RWPE1 (cell line): ENCODE results near the gene STK4.

ENCODE experiments used
- CTCF ChIA-PET: fragments of 350-600 bp; sonication (Branson Sonifier 250); formaldehyde crosslinking; extraction: SDS; loops from one replicate; lab custom pipeline; 2021; lab: Yijun Ruan, JAX
- POLR2A ChIA-PET: fragments of 400-600 bp; formaldehyde crosslinking; extraction: SDS; loops from one replicate; lab custom pipeline; 2020; ENCODE audit warnings: antibody characterized with exemption; ENCODE audit not compliant: low non-redundant PET; lab: Yijun Ruan, JAX
- DNase-seq: peaks from one replicate; pipeline ENCODE4 v3.0.0; 2012; ENCODE audit warnings: low spot score
- H3K27ac ChIP-seq: fragments of 450-650 bp; 2 replicates; pipeline ENCODE4 v1.5.1; 2017
- TF ChIP-seq, protein P1 (sequence below): fragments of 450-650 bp; conservative IDR thresholded peaks from 2 replicates; pipeline ENCODE4 v1.5.1; 2017; ENCODE audit warnings: low read depth, mild to moderate bottlenecking

The STK4 gene

DNA sequence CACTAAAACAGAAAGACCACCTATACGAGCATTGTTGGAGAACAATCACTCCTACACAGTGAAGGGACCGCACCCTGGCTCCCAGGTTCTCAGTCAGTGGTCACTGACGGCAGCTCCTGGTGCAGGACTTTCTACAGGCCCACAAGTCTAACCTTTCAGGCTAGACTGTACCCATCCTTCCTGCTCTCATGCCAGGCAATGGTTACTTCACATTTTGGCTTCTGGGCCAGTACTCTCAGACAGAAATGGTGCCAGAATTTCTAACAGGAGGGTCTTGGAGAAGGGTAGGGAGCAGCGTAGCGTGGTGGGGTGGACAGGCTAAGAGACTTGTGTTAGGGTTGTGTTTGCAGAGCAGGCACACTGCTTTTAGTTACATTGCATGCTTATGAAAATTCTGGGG is 18.2 kb upstream of the STK4 start:
- CTCF ChIA-PET: interaction anchor here (0.5 to 1.1 kb wide), 2 partner anchors 11 to 23 kb away, joined by 3 to 4 read pairs; no protein-coding TSS in a partner anchor
- no peak for DNase-seq
- POLR2A ChIA-PET: no interaction called here
- TF ChIP-seq, protein P1, sequence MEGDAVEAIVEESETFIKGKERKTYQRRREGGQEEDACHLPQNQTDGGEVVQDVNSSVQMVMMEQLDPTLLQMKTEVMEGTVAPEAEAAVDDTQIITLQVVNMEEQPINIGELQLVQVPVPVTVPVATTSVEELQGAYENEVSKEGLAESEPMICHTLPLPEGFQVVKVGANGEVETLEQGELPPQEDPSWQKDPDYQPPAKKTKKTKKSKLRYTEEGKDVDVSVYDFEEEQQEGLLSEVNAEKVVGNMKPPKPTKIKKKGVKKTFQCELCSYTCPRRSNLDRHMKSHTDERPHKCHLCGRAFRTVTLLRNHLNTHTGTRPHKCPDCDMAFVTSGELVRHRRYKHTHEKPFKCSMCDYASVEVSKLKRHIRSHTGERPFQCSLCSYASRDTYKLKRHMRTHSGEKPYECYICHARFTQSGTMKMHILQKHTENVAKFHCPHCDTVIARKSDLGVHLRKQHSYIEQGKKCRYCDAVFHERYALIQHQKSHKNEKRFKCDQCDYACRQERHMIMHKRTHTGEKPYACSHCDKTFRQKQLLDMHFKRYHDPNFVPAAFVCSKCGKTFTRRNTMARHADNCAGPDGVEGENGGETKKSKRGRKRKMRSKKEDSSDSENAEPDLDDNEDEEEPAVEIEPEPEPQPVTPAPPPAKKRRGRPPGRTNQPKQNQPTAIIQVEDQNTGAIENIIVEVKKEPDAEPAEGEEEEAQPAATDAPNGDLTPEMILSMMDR: no peak
- no peak overlapping the region for H3K27ac ChIP-seq

DNA sequence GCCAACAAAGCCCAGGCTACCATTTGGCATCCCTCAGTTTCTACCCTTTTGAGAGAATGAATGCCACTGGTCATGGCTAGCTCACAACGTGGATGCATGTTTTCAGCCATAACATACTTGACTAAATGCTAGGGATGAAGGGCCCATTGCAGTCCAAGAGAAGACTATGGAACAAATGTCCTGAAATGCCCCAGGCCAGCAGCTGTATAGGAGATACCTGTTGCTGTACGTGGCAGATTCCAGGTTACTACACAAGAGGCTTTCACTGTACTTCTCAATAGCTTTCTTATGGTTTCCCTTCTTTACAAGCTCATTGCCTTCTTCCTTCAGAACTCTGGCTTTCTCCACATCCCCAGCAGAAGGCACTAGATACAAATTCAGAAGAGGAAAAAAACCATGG is 17.8 kb upstream of the STK4 start:
- DNase-seq: no peak
- H3K27ac ChIP-seq: no peak overlapping the region
- TF ChIP-seq, protein P1: no peak
- CTCF ChIA-PET: interaction anchor here (0.5 to 0.7 kb wide), 2 partner anchors 23 to 133 kb away, joined by 4 read pairs; no protein-coding TSS in a partner anchor
- POLR2A ChIA-PET: interaction anchor here (1.0 kb wide), 1 partner anchor 12 kb away, joined by 3 read pairs; the partner anchor contains the start of gene TOMM34

DNA sequence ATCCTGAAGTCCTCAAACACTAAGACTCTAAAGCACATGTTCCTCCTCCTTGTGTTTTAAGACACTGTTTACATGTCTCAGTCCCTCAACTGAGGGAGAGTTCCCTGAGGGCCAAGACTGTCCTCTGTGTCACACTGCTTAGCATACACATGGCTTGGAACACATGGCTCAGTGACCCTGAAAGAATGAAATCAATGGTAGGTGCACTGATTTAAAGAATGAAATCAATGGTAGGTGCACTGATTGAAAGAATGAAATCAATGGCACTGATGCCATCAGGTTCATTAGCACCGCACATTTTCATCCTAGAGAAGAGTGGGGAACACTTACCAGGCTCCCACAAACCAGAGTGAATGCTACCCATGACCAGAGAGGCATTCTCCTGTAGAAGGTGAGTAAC is 15.9 kb upstream of the STK4 start:
- CTCF ChIA-PET: interaction anchor here (0.7 kb wide), 3 partner anchors 203 to 217 kb away, joined by 3 read pairs; no protein-coding TSS in a partner anchor
- H3K27ac ChIP-seq: no peak overlapping the region
- POLR2A ChIA-PET: interaction anchor here (2.8 kb wide), 1 partner anchor 10 kb away, joined by 7 read pairs; the partner anchor contains the start of gene TOMM34
- TF ChIP-seq, protein P1: no peak
- no peak for DNase-seq

DNA sequence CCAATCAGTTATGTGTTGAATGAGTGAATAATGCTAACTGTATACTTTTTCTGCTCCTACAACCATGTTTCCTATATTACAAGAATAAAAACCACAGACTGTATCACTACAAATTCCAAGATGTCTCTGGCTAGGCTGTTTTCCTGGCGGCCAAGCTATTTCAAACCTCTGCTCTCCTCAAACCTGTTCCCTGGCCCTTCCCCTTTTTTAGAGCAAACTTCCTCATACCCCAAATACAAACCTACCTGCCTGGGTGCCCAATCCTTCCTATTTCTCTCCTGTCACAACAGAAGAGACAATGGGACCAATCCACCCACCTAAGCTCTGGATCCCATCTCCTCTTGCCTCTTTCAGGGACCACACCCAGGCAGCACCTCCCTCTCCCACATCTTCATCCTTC is 13.6 kb upstream of the STK4 start:
- TF ChIP-seq, protein P1: no peak
- CTCF ChIA-PET: interaction anchor here (1.0 kb wide), 1 partner anchor 11 kb away, joined by 3 read pairs; no protein-coding TSS in a partner anchor
- POLR2A ChIA-PET: no interaction called here
- no peak for DNase-seq
- H3K27ac ChIP-seq: no peak overlapping the region

DNA sequence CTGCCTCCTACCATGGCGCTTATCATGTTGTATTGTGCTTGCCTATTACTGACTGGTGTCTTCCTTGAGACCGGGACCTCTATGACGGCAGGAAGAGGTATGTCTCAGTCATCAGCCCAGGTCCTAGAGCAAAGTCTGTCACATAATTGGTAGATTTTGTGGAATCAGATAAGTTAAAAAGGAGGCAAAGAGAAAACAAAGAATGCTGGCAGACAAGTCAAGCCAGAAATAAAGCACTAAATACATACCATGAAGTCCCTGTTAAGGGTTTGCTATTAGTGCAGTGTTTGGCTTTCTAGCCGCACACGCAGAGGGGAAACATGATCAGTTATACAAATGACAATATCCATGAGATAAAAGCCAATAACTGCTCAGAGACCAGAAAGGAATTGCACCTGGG is 12.1 kb upstream of the STK4 start:
- POLR2A ChIA-PET: interaction anchor here (0.6 kb wide), 1 partner anchor 17 kb away, joined by 4 read pairs; no protein-coding TSS in a partner anchor
- no peak overlapping the region for H3K27ac ChIP-seq
- no peak for DNase-seq
- TF ChIP-seq, protein P1: no peak
- CTCF ChIA-PET: interaction anchor here (0.5 to 1.0 kb wide), 5 partner anchors 12 to 970 kb away, joined by 3 to 5 read pairs (median 3); no protein-coding TSS in a partner anchor

DNA sequence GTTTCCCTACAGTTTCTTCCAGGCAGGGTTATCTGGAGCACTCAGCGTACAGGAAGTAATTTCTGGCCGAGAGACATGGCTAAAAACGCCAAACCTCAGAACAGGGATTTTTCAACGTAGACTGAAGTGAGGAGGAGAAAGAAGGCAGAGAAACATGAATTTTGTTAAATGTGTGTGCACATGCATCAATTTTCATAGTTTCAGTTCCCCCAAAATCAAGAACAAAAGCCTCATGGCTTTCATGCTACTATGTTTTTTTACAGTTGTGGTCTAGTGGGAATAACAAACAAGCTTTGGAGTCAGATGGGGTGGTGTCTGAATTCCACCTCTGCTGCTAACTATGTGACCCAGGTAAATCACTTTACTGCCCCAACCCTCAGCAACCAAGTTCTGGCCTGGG is 11.0 kb upstream of the STK4 start:
- POLR2A ChIA-PET: no interaction called here
- TF ChIP-seq, protein P1: no peak
- CTCF ChIA-PET: no interaction called here
- DNase-seq: no peak
- H3K27ac ChIP-seq: no peak overlapping the region
